HG03565 (cell line): ENCODE results near the gene TENM3.

Experiments used
- ATAC-seq: cut with Tn5 transposase; IDR thresholded peaks from one replicate; pipeline ENCODE4 v1.9.1; 2021; ENCODE audit warnings: mild to moderate bottlenecking, moderate library complexity; ENCODE audit not compliant: unreplicated experiment

Gene TENM3

GRCh38 chr4:182447767-182448280 lies 204.6 kb downstream of the TENM3 start:
- ATAC-seq, result no peak

GRCh38 chr4:182448281-182449151 lies 205.3 kb downstream of the TENM3 start:
- peak; percentile 78 for ATAC-seq

- no peak for ATAC-seq
These were observed 206.2 kb downstream of the TENM3 start for GRCh38 chr4:182449186-182449929.

- no peak for ATAC-seq
These were observed 206.8 kb downstream of the TENM3 start for GRCh38 chr4:182449930-182450439.

- no peak for ATAC-seq
These were observed 208.2 kb downstream of the TENM3 start for GRCh38 chr4:182451441-182451840.

- no peak for ATAC-seq
These were observed 210.6 kb downstream of the TENM3 start for GRCh38 chr4:182453830-182454229.

GRCh38 chr4:182454440-182455013 lies 211.3 kb downstream of the TENM3 start:
- no peak for ATAC-seq

GRCh38 chr4:182465114-182465513 lies 221.9 kb downstream of the TENM3 start:
- ATAC-seq, result no peak

- ATAC-seq, result no peak
These were observed 222.8 kb downstream of the TENM3 start for GRCh38 chr4:182465979-182466378.

- no peak for ATAC-seq
These were observed 227.0 kb downstream of the TENM3 start for GRCh38 chr4:182470215-182470614.

- ATAC-seq, result no peak
These were observed 232.3 kb downstream of the TENM3 start for GRCh38 chr4:182475539-182475938.

- peak; percentile 78 for ATAC-seq
These were observed 235.3 kb downstream of the TENM3 start for GRCh38 chr4:182478475-182478874.

- no peak for ATAC-seq
These were observed 240.5 kb downstream of the TENM3 start for GRCh38 chr4:182483685-182484084.

GRCh38 chr4:182486881-182487280 lies 243.7 kb downstream of the TENM3 start:
- no peak for ATAC-seq

- ATAC-seq, result no peak
These were observed 245.7 kb downstream of the TENM3 start for GRCh38 chr4:182488896-182489295.

- no peak for ATAC-seq
These were observed 246.4 kb downstream of the TENM3 start for GRCh38 chr4:182489607-182490006.

GRCh38 chr4:182491719-182492118 lies 248.5 kb downstream of the TENM3 start:
- ATAC-seq, result no peak

GRCh38 chr4:182492423-182492822 lies 249.2 kb downstream of the TENM3 start:
- ATAC-seq, result peak; percentile 70

- ATAC-seq, result no peak
These were observed 250.2 kb downstream of the TENM3 start for GRCh38 chr4:182493377-182493776.

- ATAC-seq, result peak; percentile 42
These were observed 250.9 kb downstream of the TENM3 start for GRCh38 chr4:182494103-182494502.

GRCh38 chr4:182495031-182495430 lies 251.8 kb downstream of the TENM3 start:
- ATAC-seq, result no peak
